GM23338 (cell line): ENCODE measurements around the gene XXYLT1.

Source experiments
- CREB1 ChIP-seq: fragments of 250-450 bp; sonication (Bioruptor Pico); IDR thresholded peaks from 2 replicates; pipeline ENCODE4 v1.5.0; 2020; ENCODE audit warnings: low read depth, mild to moderate bottlenecking, moderate library complexity
- EZH2 ChIP-seq: fragments of 200-600 bp; sonication (generic); IDR thresholded peaks from one replicate; pipeline ENCODE4 v1.8.0; 2017; ENCODE audit warnings: antibody characterized with exemption, mild to moderate bottlenecking, low read depth; ENCODE audit not compliant: unreplicated experiment
- EZH2phosphoT487 ChIP-seq: fragments of 200-600 bp; sonication (generic); IDR thresholded peaks from one replicate; pipeline ENCODE4 v1.8.1; 2018; ENCODE audit warnings: antibody characterized with exemption; ENCODE audit not compliant: unreplicated experiment
- JUNB ChIP-seq: IDR thresholded peaks from one replicate; pipeline ENCODE4 v1.6.1; 2016; ENCODE audit warnings: antibody characterized with exemption; ENCODE audit not compliant: unreplicated experiment
- NANOG ChIP-seq: IDR thresholded peaks from 2 replicates; pipeline ENCODE4 v1.6.1; 2016; ENCODE audit warnings: antibody characterized with exemption, borderline replicate concordance
- POLR2AphosphoS5 ChIP-seq: IDR thresholded peaks from 2 replicates; pipeline ENCODE4 v1.6.1; 2016; ENCODE audit warnings: antibody characterized with exemption, low read depth
- STAT1 ChIP-seq: IDR thresholded peaks from one replicate; pipeline ENCODE4 v1.6.1; 2016; ENCODE audit warnings: antibody characterized with exemption; ENCODE audit not compliant: unreplicated experiment
- ZNF114 ChIP-seq: fragments of 250-450 bp; sonication (Bioruptor Pico); IDR thresholded peaks from 2 replicates; pipeline ENCODE4 v1.5.0; 2020; ENCODE audit warnings: mild to moderate bottlenecking, moderate library complexity
- ZNF331 ChIP-seq: fragments of 250-450 bp; sonication (Bioruptor Pico); IDR thresholded peaks from 2 replicates; pipeline ENCODE4 v1.5.0; 2020; ENCODE audit warnings: low read depth, mild to moderate bottlenecking, moderate library complexity
- TF ChIP-seq, protein P1 (sequence below), 2 experiments: fragments of 200-600 bp in 1 of 2; sonication (generic) in 1 of 2; conservative IDR thresholded peaks; 2 replicates each; pipeline versions ENCODE4 v1.5.1 to v1.6.1; 2016 to 2017; ENCODE audit warnings: antibody characterized with exemption in 2 of 2, low read depth in 2 of 2, mild to moderate bottlenecking in 2 of 2, moderate library complexity in 1 of 2
- TF ChIP-seq, protein P2 (sequence below): IDR thresholded peaks from one replicate; pipeline ENCODE4 v1.6.1; 2018; ENCODE audit warnings: antibody characterized with exemption; ENCODE audit not compliant: unreplicated experiment
- TF ChIP-seq, protein P3 (sequence below): IDR thresholded peaks from 2 replicates; pipeline ENCODE4 v1.6.1; 2016; ENCODE audit warnings: antibody characterized with exemption
- TF ChIP-seq, protein P4 (sequence below): fragments of 250-450 bp; sonication (Bioruptor Pico); IDR thresholded peaks from 2 replicates; pipeline ENCODE4 v1.5.0; 2020; ENCODE audit warnings: mild to moderate bottlenecking, moderate library complexity

DNA sequence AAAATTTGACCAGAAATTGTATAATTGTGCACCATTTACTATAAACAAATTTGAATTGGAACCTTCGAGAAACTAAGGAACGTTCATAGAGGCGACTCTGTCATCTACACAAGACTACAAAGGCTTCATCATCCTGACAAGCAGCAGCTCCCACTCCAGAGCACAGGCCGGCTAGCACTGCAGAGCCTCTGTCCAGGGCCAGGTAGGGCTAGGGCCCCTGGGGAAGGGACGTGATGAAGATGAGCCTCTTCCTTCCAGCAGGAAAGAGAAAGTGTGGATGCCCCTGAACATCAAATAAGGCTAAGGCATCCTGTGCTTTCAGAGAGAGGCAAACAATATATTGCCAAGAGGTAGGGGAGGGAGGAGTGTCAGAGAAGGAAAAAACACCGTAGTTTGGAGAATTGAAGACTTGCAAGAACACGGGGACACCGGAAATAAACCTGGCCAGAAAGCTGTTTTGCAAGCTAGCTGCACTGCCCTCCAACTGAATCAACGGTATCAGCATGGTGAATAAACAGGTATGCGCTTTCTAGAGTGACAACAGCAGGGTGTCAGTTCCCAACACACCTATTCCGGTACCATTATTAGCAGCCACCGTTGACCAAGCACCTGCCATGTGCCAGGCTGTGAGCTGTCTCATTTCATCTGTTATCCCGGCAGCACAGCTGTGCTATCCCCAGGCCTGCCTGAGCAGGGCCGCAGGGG is 12.4 kb downstream of the XXYLT1 start:
- TF ChIP-seq, protein P1, sequence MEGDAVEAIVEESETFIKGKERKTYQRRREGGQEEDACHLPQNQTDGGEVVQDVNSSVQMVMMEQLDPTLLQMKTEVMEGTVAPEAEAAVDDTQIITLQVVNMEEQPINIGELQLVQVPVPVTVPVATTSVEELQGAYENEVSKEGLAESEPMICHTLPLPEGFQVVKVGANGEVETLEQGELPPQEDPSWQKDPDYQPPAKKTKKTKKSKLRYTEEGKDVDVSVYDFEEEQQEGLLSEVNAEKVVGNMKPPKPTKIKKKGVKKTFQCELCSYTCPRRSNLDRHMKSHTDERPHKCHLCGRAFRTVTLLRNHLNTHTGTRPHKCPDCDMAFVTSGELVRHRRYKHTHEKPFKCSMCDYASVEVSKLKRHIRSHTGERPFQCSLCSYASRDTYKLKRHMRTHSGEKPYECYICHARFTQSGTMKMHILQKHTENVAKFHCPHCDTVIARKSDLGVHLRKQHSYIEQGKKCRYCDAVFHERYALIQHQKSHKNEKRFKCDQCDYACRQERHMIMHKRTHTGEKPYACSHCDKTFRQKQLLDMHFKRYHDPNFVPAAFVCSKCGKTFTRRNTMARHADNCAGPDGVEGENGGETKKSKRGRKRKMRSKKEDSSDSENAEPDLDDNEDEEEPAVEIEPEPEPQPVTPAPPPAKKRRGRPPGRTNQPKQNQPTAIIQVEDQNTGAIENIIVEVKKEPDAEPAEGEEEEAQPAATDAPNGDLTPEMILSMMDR (conservative IDR thresholded peaks at IDR 0.05; ENCODE audit: low read depth in 2 of 2), result no peak
- TF ChIP-seq EZH2phosphoT487 (no peak), POLR2AphosphoS5 (no peak), EZH2 (no peak), JUNB (no peak), NANOG (no peak), CREB1 (CRISPR knock-in tag) (no peak), ZNF331 (CRISPR knock-in tag) (no peak), ZNF114 (no peak), STAT1 (no peak)
- TF ChIP-seq, protein P2, sequence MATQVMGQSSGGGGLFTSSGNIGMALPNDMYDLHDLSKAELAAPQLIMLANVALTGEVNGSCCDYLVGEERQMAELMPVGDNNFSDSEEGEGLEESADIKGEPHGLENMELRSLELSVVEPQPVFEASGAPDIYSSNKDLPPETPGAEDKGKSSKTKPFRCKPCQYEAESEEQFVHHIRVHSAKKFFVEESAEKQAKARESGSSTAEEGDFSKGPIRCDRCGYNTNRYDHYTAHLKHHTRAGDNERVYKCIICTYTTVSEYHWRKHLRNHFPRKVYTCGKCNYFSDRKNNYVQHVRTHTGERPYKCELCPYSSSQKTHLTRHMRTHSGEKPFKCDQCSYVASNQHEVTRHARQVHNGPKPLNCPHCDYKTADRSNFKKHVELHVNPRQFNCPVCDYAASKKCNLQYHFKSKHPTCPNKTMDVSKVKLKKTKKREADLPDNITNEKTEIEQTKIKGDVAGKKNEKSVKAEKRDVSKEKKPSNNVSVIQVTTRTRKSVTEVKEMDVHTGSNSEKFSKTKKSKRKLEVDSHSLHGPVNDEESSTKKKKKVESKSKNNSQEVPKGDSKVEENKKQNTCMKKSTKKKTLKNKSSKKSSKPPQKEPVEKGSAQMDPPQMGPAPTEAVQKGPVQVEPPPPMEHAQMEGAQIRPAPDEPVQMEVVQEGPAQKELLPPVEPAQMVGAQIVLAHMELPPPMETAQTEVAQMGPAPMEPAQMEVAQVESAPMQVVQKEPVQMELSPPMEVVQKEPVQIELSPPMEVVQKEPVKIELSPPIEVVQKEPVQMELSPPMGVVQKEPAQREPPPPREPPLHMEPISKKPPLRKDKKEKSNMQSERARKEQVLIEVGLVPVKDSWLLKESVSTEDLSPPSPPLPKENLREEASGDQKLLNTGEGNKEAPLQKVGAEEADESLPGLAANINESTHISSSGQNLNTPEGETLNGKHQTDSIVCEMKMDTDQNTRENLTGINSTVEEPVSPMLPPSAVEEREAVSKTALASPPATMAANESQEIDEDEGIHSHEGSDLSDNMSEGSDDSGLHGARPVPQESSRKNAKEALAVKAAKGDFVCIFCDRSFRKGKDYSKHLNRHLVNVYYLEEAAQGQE, result no peak
- TF ChIP-seq, protein P3, sequence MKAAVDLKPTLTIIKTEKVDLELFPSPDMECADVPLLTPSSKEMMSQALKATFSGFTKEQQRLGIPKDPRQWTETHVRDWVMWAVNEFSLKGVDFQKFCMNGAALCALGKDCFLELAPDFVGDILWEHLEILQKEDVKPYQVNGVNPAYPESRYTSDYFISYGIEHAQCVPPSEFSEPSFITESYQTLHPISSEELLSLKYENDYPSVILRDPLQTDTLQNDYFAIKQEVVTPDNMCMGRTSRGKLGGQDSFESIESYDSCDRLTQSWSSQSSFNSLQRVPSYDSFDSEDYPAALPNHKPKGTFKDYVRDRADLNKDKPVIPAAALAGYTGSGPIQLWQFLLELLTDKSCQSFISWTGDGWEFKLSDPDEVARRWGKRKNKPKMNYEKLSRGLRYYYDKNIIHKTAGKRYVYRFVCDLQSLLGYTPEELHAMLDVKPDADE, result no peak
- TF ChIP-seq, protein P4, sequence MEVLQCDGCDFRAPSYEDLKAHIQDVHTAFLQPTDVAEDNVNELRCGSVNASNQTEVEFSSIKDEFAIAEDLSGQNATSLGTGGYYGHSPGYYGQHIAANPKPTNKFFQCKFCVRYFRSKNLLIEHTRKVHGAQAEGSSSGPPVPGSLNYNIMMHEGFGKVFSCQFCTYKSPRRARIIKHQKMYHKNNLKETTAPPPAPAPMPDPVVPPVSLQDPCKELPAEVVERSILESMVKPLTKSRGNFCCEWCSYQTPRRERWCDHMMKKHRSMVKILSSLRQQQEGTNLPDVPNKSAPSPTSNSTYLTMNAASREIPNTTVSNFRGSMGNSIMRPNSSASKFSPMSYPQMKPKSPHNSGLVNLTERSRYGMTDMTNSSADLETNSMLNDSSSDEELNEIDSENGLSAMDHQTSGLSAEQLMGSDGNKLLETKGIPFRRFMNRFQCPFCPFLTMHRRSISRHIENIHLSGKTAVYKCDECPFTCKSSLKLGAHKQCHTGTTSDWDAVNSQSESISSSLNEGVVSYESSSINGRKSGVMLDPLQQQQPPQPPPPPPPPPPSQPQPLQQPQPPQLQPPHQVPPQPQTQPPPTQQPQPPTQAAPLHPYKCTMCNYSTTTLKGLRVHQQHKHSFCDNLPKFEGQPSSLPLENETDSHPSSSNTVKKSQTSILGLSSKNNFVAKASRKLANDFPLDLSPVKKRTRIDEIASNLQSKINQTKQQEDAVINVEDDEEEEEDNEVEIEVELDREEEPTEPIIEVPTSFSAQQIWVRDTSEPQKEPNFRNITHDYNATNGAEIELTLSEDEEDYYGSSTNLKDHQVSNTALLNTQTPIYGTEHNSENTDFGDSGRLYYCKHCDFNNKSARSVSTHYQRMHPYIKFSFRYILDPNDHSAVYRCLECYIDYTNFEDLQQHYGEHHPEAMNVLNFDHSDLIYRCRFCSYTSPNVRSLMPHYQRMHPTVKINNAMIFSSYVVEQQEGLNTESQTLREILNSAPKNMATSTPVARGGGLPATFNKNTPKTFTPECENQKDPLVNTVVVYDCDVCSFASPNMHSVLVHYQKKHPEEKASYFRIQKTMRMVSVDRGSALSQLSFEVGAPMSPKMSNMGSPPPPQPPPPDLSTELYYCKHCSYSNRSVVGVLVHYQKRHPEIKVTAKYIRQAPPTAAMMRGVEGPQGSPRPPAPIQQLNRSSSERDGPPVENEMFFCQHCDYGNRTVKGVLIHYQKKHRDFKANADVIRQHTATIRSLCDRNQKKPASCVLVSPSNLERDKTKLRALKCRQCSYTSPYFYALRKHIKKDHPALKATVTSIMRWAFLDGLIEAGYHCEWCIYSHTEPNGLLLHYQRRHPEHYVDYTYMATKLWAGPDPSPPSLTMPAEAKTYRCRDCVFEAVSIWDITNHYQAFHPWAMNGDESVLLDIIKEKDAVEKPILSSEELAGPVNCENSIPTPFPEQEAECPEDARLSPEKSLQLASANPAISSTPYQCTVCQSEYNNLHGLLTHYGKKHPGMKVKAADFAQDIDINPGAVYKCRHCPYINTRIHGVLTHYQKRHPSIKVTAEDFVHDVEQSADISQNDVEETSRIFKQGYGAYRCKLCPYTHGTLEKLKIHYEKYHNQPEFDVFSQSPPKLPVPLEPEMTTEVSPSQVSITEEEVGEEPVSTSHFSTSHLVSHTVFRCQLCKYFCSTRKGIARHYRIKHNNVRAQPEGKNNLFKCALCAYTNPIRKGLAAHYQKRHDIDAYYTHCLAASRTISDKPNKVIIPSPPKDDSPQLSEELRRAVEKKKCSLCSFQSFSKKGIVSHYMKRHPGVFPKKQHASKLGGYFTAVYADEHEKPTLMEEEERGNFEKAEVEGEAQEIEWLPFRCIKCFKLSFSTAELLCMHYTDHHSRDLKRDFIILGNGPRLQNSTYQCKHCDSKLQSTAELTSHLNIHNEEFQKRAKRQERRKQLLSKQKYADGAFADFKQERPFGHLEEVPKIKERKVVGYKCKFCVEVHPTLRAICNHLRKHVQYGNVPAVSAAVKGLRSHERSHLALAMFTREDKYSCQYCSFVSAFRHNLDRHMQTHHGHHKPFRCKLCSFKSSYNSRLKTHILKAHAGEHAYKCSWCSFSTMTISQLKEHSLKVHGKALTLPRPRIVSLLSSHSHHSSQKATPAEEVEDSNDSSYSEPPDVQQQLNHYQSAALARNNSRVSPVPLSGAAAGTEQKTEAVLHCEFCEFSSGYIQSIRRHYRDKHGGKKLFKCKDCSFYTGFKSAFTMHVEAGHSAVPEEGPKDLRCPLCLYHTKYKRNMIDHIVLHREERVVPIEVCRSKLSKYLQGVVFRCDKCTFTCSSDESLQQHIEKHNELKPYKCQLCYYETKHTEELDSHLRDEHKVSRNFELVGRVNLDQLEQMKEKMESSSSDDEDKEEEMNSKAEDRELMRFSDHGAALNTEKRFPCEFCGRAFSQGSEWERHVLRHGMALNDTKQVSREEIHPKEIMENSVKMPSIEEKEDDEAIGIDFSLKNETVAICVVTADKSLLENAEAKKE (CRISPR knock-in tag), result no peak
